Measurements from ENCODE around the gene CBR4.
A peak's percentile ranks its signal among the peaks of the same experiment; 100 is the strongest.

The CBR4 gene

GRCh38 chr4:169032883-169033645 is 23.0 kb upstream of the CBR4 start:
- DNase-seq (ENCODE audit: low read depth) = no peak

DNA sequence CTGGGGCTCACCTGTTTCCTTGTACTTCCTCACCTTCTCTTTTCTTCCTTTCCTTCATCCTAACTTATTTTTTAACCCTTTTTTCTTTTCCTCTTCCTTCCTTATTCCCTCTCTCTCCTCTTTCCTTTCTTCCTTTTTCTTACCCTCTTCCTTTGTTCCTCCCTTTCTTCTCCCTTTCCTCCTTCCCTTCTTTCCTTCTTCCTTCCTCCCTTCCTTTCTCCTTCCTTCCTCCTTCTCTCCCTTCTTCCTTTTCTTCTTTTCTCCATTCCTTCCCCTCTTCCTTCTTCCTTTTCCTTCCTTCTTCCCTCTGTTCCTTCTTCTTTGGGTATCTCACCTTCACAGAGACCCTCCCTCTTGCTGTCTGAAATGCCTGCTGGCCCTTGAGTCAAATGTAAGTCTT is 22.1 kb upstream of the CBR4 start:
- DNase-seq (ENCODE audit: low read depth) = no peak

DNA sequence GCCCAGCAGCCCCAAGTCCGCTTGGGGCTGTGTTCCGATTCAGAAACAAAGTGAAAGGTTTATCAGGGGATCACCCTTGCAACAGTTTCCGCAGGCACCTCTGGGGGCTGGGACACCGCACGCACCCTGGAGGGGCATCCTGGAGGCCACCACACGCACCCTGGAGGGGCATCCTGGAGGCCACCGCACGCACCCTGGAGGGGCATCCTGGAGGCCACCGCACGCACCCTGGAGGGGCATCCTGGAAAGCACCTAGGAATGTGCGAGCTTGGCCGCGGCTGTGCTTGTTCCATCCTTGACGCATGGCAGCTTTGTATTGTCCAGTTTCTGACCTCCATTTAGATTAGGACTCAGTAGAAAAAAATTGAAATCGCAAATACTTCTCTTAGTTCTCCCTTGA is 21.3 kb upstream of the CBR4 start:
- no peak for DNase-seq (ENCODE audit: low read depth)

- DNase-seq (ENCODE audit: low read depth) = no peak
Observed at GRCh38 chr4:169030562-169030982, 20.5 kb upstream of the CBR4 start.

DNA sequence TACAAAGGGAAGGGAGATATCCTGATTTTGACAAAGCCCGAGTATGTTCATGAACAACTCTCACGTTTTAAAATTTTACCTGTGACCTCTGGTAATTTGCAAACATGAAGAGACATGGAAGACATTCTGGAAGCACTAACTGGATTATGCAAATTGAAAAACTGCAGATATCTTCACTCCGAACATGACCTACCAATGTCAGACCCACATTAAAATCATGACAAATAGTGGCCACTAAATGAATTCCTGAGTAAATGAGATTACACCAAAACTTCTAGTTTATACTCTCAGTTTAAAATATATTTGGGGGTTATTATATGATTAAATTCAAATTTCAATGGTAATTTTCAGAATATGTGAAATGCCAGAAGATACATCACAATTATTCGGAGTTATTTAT is 19.9 kb upstream of the CBR4 start:
- no peak for DNase-seq (ENCODE audit: low read depth)

GRCh38 chr4:169027663-169028062 is 17.6 kb upstream of the CBR4 start:
- no peak for DNase-seq (ENCODE audit: low read depth)

GRCh38 chr4:169025184-169025583 is 15.1 kb upstream of the CBR4 start:
- no peak for DNase-seq (ENCODE audit: low read depth)

DNA sequence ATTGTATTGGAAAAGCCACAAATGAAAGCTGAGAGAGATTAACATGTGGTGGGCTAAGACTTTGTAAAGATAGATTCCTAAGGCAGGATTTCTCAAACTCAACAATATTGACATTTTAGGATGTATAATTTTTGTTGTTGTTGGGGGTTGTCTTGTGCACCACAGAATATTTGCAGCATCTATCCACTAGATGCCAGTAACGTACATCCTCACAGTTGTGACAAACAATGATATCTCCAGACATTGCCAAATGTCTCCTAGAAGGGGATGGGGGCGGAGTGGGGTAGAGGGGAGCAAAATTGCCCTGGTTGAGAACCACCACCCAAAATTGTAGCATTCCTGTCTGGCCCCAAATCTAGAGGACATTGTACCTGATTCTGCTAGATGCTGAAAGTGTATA is 14.7 kb upstream of the CBR4 start:
- no peak for DNase-seq (ENCODE audit: low read depth)

GRCh38 chr4:169018406-169018805 is 8.4 kb upstream of the CBR4 start:
- no peak for DNase-seq (ENCODE audit: low read depth)

DNA sequence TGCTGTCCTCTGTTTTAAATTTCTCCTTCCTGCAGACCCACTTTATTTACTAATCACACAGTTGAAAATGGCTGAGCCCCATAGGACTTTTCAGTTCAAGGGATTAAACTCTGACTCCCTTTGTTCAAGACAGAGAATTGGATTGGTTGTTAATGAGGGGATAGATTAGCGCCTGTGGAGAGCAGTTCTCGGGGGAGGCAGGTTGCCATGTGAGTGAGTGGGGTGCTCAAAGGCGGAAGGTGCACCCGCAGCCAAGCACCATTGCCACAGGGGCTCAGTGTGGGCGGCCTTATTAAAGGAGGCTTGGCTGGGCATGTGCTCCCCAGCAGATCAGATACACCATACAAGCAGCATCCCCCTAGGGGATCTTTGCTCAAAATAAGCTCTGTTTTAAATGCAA is 7.9 kb upstream of the CBR4 start:
- no peak for DNase-seq (ENCODE audit: low read depth)

GRCh38 chr4:169015186-169015623 is 5.2 kb upstream of the CBR4 start:
- DNase-seq (ENCODE audit: low read depth) = no peak

DNA sequence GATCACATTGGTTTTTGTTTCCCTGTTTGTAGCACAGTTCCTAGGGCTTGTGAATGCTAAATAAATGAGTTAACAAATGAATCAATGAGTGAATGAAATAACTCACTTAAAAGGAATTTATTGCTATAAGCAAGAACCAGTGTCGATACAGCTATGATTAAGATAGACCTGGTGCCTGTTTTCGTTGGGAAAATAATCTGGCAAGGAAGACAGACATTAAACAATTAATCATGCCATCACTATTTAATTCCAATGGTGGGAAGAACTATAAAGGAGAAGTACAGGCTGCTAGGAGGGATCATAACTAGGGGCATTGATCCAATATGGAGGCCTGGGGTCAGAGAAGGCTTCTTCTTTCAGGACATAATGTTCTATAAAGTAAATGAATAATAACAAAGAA is 4.5 kb upstream of the CBR4 start:
- no peak for DNase-seq (ENCODE audit: low read depth)

GRCh38 chr4:169013396-169013795 is 3.3 kb upstream of the CBR4 start:
- no peak for DNase-seq (ENCODE audit: low read depth)

GRCh38 chr4:169012049-169012448 is 2.0 kb upstream of the CBR4 start:
- no peak for DNase-seq (ENCODE audit: low read depth)

DNA sequence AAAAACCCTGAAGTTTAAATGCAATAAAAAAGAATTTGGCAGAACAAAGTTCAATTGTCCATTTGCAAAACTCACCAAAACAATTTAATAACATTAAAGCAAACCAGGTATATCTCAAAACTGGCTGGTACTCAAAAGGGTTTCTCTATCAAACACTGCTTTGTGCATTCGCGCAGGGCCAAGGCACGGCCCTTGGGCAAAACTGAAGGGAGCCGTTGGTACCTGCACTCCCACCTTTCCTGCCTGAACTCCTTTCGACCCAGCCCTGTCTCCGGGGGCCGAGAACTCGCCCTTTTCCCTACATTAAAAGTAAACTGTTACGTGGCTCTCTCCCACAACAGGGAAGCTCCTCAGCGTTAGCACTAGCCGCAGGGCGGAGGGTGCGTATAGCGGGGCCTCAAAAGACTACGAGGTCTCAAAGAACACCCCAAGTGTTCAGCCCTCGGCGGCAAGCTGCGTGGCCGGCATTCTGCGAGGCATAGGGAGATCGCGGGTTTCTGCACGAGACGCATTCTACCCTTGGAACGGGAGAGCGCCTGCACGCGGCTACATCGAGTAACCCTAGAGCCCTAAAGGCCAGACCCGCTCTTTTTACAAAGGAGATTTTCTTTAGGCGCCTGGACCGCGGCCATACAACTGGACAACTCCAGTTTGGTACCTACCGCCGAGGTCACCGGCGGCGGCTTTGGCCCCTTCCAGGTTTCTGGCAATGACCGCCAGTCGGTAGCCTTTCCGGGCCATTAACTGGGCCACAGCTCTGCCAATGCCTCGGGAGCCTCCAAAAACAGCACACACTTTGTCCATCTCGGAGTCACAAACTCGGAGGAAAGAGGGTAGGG is 550 bp downstream of the CBR4 start:
- peak; percentile 32 for DNase-seq (ENCODE audit: low read depth)

- DNase-seq (ENCODE audit: low read depth) = no peak
Observed at GRCh38 chr4:169005453-169006099, 4.5 kb downstream of the CBR4 start.

DNA sequence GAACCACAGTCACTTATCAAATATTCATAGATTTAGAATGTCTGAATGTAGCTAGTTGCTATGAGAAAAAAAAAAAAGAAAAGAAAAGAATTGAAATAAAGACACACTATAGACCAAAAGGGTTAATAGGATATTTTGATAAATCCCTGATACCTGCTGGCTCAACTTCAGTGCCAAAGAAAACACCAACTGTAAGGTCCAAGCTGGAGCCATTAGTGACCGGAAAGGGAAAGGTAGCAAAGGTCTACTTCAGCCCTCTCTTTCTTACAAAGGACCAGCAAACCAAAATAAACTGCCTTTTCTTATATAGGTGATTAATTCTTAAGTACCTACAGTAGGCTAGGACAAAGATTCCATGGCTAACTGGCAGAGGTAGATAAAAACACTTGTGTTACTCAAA is 9.7 kb downstream of the CBR4 start:
- no peak for DNase-seq (ENCODE audit: low read depth)

DNA sequence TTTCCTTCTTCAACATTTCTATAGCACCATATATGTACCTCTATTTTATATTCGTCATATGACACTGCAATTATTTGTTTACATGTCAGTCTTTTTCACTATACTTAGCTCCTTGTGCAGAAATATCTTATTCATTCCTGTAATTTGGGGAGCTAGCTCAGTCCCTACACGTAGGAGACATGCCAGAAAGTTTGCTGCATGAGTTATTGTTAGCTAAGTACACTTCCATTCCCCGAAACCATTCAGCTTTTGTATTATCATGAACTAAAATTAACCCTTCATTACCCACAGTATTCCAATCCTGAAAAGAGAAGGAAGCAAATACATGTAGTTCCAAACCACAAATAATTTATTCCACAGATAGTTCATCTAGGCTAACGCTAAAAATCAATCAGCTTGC is 10.2 kb downstream of the CBR4 start:
- no peak for DNase-seq (ENCODE audit: low read depth)

DNA sequence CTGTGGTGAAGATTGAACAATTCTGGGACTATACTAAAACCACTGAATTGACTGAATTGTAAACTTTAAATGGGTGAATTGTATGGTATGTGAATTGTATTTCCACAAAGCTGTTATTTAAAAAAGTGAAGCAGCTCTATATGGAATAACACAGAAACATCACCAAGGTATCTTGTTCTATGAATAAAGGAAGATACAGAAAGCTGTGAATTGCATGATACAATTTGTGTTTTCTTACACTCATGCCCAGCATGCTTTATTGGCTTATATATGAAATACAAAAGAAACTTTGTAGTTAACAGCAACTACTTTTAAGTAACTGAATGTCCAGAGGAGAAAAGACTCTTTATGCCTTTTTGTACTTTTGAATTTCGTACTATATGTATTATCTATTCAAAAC is 11.5 kb downstream of the CBR4 start:
- no peak for DNase-seq (ENCODE audit: low read depth)

GRCh38 chr4:168995537-168996295 is 14.3 kb downstream of the CBR4 start:
- no peak for DNase-seq (ENCODE audit: low read depth)

GRCh38 chr4:168994958-168995357 is 15.1 kb downstream of the CBR4 start:
- no peak for DNase-seq (ENCODE audit: low read depth)
